CD4-positive, alpha-beta T cell treated with Interleukin-10 for 1 hour (primary cell): ENCODE results near the gene MAGEF1.

Experiments
- DNase-seq: peaks from one replicate; pipeline ENCODE4 v3.0.0-alpha.2; 2020

Gene MAGEF1

DNA sequence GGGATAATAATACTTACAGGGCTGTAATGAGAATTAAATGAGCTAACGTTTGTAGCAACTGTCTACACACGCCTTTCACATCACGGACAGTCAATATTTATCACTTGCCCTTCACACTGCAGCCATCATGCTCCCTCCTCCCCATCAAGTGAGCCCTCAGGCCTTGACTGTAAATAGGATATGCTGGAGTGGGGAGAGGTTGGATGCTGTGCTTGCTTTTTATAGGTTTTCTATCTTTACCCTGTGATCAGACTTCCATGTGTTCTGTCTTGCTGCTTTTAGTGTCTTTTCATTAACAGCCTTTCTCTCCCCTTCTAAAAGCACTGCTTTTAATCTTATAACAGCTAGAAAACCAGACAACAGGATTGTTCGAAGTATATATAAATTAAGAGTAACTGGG, 12.8 kb upstream of the MAGEF1 start:
- DNase-seq: no peak

DNA sequence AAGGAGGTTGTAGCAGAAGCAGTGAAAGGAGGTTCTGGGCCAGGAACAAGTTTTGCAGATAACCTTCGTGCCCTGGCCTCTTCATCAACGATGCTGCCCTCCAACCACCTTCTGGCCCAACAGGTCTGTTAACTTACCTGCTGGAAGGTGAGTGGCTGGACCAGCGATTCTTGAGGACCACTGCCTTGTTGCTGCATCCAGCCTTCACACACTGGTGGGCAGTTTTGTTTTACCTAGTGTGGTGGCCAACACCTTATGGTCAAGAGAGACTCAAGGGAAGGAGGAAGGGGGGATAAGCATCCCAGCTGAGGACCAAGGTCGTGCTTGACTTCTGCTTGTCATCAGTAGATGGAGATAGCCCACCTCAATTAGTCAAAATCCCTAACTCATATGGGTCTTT, 7.8 kb upstream of the MAGEF1 start:
- DNase-seq: no peak

DNA sequence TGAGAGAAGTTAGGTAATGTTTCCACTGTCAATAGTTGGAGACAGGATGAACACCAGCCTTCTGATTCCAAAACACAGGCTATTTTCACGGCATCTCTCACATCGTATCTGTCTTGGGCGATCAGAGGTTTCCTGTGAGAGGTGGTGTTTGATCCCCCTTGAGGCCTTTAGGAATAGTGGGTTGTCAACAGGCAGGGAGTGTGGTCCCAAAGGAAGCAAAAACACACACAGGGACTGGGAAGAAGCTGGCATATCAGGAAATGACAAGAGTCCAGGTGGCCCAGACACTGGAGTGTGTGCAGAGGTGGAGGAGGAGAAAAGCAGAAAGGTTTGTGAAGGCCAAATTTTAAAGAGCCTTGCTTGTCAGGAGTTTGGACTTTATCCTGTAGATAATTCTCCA, 6.6 kb upstream of the MAGEF1 start:
- DNase-seq: no peak

DNA sequence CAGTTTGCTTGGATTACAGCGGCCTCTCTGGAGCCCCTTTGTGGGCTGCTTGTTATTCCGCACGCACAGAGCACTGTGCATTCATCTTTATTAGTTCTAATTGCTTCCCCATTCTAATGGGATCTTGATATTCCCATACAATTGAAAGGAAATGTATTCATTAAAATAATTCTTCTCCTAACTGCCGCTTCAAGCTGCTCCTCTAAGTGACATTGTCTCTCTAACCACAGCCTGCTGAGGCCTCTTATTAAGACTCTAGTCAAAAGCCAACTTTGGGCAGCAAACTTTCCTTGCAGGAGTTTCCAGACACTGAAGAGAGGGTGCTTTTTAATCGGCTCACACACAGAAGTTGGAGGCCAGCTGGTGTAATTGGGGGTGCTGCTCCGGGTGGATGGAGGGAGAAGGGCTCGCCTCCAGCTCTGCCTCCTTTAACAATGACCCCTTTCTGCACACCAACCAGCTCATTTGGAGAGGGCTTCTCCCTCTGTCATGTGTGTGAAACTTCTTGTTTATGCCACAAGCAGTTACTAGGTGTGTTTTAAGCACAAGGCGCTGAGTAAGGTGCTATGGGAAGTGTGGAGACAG, 5.6 kb upstream of the MAGEF1 start:
- no peak for DNase-seq

DNA sequence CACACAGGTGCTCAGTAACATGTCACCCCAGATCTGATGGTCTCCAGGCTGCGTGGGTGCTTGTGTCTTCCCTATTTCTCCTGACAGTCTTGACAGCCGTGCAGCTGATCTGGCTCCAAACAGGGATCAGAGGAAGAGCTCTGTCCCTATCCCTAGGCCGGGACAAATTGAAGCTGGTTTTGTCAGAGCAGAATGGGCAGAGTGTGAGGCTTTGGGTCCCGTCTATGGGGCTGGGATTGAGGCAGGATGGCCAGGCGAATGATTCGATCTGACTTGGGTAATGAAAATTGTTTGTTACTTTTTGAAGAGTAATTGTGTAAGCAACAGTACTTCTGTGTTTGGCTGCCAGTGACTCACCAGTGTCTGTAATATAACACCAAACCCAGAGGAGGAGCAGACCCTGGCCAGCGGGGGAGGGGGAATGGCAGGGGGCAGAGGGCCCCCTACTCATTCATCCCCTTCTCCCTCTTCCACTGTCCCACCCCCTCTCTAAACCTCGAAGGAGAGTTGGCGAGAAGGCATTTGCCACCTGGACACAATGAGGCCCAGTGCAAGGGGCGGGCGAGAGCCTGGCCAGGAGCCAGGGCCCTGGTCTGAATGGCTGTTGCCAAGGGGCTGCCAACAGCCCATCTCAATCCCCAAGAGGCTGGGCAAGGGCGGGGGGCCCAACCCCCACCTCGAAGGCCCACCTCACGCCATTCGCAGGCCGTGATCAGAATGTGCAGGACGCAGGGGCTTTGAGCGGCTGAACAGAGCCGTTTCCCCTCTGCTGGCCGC, 4.9 kb upstream of the MAGEF1 start:
- no peak for DNase-seq

DNA sequence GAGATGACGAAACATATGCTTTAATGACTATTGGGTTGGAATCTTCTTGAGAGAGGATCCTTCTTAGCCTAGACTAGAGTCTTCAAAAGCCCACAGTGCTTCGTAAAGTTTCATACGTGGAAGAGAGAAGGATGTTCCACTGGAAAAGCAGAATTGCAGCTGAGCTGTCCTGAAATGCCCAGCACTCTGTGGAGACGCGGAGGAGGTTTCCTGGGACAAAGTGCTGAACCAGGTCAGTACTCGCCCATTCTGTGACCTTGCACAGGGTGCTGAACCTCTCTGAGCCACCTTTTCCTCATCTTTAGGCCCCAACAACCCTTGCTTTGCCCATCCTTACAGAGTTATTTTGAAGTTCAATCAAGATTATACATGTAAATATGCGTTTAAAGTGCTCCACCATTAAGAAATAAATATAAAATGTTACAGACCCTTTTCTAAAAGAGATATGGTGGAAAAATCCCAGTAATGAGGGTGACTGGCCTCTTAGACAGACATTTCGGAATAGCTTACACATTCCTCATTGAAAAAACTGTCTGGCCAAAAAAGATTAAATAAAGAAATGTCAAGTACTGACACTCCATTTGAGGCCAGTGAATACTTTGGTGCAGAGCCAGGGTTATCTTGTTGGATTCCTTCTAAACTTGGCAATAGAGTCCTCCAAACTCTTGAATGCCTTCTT, 4.2 kb upstream of the MAGEF1 start:
- DNase-seq: no peak

DNA sequence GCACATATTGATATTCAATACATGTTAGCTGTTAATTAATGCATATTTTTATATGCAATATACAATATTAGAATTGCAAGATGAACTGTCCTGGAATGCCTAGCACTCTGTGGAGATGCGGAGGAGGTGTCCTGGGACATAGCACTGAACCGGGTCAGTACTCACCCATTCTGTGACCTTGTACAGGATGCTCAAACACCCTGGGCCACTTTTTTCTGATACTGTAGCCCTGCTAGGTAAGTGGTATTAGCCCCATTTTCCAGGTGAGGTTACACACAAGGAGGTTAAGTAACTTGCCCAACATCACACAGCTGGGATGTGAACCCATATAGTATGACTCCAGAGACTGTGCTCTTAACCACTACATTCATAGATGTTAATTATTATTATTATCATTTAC, 1.7 kb upstream of the MAGEF1 start:
- no peak for DNase-seq

DNA sequence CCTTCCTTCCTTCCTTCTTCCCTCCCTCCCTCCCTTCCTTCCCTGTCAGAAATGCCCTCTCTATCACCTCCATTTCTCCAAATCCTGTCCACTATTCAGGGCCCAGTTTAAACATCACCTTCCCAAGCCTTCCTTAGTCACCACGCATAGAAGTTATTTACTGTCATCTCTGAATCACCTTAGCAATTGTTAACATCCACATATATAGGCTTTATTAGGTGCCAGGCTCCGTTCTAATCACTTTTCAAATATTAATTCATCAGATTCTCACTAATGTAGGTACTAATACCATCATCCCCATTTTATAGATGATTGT, 1.1 kb upstream of the MAGEF1 start:
- no peak for DNase-seq

DNA sequence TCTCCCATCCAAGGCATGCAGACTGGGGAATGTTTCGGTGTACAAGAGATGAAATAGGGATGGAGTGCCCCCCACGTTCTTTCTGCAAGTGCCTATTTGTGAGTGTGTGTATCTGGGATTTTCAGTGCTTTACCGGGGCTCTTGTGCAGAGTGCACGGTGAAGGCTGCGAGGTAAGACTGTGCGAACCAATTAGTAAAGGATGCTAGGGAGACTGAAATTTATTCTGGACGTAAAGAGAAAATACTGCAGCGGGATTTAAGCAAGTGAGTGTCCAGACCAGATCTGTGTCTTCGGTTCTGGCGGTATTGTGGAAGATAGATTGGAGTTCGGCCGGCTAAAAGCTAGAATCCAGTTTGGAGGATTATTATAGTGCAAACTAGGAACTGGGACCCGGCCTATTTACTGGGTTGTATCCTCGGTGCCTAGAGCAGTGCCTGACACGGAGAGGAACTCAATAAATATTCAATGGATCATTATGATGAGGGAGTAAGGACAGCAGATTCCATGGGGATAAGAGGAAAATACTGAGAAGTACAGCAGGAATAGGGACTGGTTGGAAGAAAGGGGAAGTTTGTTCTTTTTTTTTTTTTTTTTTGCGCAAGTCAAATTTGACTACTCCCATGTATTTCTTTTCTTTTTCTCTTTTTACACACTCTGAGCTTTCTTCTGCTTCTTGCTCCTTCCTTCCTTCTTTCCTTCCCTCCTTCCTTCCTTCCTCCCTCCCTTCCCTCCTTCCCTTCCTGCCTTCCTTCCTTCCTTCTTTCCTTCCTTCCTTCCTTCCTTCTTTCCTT, 580 bp upstream of the MAGEF1 start:
- no peak for DNase-seq

DNA sequence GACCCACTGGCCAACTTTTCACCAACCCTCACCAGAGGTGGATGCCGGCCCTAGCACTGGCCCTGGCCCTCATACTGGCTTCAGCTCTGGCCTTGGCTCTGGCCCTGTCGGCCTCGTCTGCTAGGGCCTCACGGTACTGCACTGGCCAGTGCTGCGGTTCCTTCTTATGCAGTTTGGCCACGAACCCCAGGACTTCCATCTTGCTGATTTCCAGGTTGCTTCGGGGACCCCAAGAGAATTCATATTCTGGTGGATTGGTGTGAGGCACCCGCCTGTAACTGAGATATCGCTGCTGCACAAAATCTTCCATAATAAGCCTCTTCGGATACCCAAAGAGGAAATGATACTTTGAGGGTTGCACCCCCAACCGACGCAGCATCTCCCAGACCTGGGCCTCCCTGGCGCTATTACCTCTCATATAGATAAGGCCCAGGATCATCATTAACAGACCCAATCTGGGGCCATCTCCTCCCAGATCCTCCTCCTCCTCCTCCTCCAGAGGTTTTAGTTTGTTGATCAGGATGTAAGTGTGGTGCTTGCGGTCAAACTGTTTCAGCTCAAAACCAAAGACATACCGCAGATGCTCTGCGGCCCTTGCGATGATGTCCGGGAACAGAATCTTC, 883 bp downstream of the MAGEF1 start:
- peak; percentile 24 for DNase-seq

DNA sequence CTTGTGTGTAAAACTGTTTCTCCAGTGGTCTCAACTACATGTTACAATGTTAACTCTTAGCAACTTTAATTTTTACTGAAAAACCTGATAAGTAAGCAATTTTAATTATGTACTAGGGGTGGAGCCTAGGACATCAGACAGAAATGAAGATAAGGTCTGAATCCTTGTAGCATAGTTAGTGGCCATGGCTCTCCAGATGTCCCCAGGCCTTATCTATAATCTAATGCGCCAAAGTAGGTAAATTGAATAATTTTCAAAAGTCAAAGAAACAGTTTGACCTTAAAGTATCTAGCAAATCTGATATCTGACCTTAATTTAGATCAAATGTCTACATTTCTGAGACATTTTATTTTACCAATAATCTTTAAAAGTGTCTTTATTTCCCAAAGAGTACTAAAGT, 8.2 kb downstream of the MAGEF1 start:
- DNase-seq: no peak

DNA sequence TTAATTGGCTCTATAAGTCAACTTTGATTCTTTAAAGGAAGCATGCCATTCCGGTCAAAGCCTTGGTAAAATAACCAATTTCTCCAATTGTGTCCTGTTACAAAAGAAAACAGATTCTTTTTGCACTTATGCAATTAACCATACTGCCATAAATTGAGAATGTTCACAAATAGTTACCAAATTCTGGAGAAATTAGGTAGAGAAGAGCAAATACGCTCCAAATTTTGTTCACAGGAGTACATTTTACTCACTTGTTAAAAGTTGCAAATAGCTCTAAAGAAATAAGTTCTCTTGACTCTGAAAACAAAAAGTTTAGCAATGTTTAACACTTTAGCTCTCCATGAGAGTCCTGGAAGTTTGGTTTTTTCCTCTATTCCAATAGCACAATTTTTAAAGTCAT, 11.1 kb downstream of the MAGEF1 start:
- no peak for DNase-seq

DNA sequence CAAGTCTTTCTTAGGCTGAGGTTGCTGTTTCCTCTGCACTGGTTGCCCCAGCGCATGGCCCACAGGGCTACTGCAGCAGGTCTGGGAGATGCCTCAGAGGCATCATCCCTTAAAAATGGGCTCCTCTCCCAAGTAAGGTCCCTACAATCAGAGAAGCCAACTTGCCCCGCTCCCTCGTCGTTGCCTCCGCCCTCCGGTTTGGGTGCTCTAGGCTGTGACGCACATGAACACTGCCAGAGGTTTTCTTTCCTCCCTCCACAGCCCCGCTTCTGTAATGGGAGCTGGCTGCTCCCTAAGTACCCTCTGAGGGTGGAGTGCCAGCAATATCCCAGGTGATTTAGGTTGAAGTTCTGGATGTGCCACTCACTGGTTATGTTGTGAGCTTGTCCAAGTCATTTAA, 14.0 kb downstream of the MAGEF1 start:
- no peak for DNase-seq

DNA sequence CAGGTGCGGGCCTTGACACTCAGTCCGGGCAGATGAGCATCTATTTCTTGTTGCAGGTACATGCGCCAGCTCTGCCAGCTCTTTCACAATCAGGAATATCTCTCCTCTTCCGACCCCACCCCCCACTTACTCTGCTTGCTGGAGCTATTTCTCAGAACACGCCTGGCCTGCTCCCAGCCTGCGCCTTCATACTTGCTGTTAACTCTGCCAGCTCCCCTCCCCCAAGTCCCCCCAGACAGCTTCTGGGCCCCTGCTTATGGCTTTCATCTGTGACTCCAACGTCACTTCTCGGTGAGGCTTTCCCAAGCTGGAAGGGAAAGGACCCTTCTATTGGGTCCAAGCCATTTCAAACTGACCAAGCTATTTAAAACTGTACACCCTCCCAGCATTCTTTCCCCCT, 15.2 kb downstream of the MAGEF1 start:
- no peak for DNase-seq

DNA sequence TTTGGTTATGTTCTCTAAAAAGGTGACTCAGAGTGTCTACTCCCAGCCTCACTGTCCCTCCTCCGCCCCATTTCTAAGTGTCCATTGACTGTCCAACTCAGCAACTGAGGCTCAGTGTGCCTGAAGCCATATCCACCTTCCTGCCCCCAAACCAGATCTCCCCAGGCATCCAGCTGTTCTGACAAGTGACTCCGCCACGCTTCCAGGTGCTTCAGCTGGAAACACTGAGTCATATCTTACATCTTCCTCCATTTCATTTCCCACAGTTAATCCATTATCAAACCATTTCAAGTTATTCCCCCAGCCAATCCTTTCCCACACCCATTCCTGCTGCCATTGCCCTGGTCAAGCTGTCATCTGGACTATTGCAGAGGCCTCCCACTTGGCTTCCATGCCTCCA, 17.1 kb downstream of the MAGEF1 start:
- no peak for DNase-seq

DNA sequence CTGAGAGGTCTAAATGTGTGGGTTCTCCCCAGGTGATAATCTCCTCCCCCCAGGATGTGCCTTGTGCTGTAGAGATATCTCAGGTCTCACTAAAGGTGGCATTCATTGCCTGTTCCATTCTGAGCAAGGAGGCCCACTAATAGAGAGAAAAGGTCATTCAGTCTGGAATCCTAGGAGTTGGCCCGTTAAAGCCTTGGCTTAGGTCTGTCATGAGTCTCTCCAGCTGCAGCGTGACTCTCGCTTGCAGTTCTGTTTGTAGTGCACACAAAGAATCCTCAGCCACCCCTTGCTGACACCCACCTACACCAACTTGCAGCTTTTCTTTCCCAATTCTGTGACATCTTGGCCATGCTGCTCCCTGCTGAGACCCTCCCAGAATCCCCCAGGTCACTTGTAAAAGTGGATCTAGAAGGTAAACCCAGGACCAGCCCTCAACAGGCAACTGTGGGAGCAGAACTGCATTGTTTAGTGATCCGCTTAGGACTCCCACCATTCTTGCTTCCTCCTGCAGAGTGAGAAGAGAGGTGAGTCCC, 17.7 kb downstream of the MAGEF1 start:
- DNase-seq: no peak

DNA sequence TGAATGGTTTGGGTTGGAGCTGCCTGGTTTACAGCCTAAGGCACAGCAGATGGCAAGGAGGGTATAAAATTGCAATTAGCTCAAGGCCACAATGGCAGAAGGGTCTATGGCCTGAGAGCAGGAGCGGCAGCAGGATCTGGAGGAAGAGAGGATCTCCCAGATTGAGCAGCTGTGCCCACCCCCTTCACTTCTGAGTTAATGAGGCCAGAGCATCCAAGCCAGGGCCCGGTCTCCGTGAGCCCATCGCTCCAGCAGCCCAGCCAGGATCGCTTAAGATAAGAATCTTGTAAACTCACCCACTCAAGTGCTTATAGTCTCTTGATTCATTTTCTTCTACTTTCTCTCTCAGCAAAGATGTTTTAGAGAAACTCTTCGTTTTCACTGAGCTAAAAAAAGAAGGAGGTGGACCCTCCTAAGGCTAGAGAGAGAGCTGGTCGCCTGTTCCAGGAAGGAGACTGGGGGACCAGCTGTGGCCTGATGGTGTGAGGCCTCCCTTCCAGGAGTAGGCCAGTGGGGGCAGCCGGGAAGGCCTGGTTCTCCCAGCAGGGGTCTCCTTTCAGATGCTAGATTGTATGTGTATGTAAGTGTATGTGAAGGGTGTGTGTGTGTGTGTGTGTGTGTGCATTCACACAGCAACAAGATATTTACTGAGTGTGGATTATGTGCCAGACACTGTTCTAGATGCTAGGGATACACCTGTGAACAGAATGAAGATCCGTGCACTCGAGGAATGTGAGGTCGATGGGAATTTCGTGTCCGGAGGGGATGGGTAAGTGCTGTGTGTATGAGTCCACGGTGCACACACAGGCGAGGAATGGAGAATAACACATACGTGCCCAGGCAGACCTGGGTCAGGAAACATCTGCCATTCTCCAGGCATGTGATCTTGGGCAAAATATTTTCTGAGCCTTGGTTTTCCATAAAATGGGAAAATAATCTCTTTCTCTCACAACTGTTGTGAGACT, 18.6 kb downstream of the MAGEF1 start:
- no peak for DNase-seq

DNA sequence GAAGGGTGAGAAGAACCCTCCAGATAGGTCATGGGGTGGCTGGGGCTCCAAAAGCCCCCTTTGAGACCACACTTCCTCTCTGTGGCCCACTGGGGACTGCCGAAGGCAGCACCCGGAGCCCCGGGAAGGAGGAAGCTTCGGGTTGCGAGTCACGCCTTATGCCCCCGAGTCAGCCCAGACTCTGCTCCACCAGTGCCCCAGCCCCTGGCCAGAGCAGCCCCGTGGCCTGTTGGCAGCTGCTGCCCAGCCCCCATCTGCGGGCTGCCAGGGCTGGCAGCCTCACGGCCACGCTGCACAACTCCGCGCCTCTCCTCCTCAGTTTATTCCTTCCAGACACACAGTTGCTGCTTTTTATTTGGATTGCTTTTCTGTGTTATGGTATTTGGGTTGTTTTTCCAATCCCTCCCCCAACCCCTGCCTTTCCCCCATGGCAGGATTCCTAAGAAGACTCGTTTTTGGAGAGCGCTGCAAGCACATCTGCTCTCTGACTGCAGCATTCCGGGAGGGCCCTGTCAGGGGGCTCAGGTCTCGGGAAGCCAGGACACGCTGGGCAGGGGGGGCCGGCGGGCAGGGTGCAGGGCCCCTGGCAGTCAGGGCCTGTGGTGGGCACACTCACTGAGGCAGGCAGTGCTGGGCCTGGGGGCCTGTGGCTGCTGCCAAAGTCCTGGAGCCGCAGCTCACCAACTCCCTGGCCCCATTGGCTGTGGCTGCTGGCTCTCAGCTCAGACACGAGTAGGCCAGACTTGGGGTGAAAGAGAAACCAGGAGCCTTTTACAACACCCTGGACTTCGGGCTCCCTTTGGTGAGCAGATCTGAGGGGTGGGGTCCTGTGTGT, 20.2 kb downstream of the MAGEF1 start:
- no peak for DNase-seq

DNA sequence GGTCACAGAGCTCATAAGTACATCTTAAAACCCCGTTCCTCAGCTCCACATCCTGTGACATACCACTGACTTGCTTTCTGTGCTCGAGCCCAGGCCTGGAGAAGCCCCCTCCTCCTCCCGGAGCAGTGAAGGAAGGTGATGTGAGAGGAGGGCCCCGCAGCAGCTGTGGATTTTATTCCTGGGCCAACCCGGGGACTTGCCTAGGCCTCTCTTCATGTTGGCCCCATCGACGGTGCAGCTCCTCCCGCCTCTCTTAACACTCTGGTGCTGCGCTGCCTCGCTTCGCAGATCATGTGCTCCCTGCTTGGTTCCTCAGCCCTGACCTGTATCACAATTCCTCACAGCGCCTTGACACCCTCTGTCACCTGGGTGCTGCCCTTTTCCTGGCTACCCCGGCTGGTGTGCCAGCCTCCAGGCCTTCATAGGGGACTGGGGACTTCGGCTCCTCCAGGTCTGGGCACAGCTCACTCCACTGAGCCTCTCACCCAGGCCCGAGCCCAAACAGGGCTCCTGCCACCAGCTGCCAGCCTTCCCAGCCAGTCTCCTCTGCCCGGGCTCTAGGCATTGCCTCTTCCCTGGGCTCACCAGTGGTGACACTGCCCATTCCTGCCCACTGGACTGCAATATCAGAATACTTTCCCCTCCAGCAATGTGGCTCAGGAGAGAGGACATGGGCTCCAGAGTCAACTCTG, 21.5 kb downstream of the MAGEF1 start:
- no peak for DNase-seq

DNA sequence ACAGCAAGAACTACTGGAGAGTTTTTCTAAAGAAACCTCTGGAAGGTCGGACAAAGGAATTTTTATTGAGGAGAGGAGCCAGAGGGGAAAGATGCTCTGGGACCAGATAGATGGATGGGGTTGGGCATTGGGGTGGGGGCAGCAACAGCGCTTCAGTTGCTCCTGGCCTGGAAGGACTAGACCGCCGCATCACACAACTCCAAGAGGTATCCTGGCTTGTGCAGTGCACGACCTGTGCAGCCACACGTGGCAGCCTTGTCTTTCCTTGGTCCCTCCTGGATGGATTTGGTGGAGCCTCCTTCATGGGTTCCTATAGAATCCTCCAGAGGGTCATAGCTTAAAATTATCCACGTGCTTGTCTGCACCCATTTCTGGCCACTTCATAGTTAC, 23.0 kb downstream of the MAGEF1 start:
- DNase-seq: no peak
